ENCODE data around the gene LIN52.
A peak's percentile ranks its signal among the peaks of the same experiment; 100 is the strongest.
"Not testable (repeated sequence)": the region's sequence is repeated elsewhere in the genome, so short reads cannot be mapped to it uniquely, and the experiment has no call there.

Gene LIN52

DNA sequence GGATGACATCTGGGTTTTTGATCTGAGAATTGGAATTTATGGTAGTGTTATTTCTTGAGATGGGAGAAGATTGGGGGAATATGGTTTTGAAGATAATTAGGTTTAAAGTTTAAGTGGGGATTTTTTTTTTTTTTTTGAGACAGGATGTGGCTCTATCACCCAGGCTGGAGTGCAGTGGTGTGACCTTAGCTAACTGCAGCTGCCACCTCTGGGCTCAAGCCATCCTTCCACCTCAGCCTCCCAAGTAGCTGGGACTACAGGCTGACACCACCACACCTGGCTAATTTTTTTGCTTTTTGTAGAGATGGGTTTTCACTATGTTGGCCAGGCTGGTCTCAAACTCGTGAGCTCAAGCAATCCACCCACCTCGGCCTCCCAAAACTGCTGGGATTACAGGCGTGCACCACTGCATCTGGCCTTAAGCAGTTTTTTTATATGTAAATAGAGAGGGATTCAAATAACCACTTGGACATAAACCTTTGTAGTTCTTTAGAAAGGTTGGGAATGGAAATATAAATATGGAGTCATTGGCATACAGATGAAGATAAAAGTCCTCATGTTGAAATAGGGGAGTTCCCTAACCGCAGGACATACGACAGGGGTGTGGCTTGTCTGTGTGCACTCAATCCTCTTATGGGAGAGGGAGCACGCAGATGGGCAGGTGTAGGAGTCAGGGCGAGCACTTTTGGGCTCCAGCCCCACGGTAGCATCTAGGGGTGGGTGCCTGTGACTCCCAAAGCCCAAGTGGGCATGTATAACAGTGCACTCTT lies 4.7 kb downstream of the LIN52 start:
- FAIRE-seq: no peak
- DNase-seq (ENCODE audit: insufficient read length, low spot score): no peak

DNA sequence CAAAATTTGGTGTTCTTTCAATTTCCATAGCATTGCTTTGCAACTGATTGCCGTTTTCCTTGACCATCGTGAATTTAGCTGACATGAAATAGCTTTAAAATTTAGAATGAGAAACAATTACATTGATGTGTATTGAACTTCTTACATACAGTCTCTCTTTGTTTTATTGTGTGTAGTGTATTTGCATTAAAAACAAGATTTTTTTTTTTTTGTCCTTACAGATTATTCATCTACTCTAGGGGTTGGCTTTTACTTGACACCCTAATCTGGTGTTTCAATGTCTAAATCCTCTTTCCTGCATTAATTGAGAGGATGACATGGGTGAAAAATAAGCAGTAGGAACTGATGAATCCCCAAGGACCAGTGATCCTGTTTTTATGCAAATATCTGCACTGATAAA lies 20.6 kb downstream of the LIN52 start:
- DNase-seq (ENCODE audit: insufficient read length, low spot score): no peak
- no peak for FAIRE-seq

- no peak for DNase-seq (ENCODE audit: insufficient read length, low spot score)
- no peak for FAIRE-seq
Measured at GRCh38 chr14:74109369-74109768, 24.6 kb downstream of the LIN52 start.

GRCh38 chr14:74111395-74112216 lies 26.9 kb downstream of the LIN52 start:
- DNase-seq (ENCODE audit: insufficient read length, low spot score): peak; percentile 88
- FAIRE-seq: not testable (repeated sequence)

- FAIRE-seq; DNase-seq (ENCODE audit: insufficient read length, low spot score): not testable (repeated sequence)
Measured at GRCh38 chr14:74125487-74125886, 40.7 kb downstream of the LIN52 start.

- DNase-seq (ENCODE audit: insufficient read length, low spot score) (no peak), FAIRE-seq (peak; percentile 59)
Measured at GRCh38 chr14:74126315-74127013, 41.7 kb downstream of the LIN52 start.

DNA sequence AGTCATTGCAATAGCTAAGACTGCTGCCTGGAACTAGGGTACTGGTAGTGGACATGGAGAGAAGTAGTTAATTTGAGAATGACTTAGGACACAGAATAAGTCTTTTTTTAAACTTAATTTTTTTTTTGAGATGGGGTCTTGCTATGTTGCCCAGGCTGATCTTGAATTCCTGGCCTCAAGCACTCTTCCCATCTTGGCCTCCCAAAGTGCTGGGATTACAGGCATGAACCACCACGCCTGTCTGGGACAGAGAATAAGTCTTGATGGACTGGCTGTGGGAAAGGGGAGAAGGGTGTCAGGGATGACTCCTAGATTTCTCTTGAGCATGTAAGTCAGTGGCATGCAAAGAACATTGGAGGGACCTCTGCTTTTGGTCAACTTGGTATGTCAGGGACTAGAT lies 42.9 kb downstream of the LIN52 start:
- no peak for FAIRE-seq
- DNase-seq (ENCODE audit: insufficient read length, low spot score): no peak

GRCh38 chr14:74133833-74134481 lies 49.2 kb downstream of the LIN52 start:
- DNase-seq (ENCODE audit: insufficient read length, low spot score) (no peak), FAIRE-seq (peak; percentile 87)

DNA sequence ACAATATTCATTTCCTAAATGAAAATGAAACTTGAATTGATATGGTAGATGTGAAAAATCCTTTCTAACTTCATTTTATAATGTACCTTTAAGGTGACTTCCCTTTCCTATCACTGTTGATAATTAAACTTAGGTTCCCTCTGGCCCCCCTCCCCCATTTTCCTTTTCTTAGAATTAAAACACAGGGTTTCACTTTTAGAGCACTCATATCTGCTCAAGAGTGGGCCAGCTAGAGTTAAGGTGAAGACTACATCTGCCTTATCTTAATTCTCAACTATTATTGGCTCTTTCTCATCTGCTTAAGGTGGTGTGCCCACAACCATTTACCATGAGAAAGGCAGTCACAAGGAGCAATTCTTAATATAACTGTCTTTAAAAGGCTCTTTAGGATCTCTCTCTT lies 49.7 kb downstream of the LIN52 start:
- FAIRE-seq (peak; percentile 51), DNase-seq (ENCODE audit: insufficient read length, low spot score) (no peak)

DNA sequence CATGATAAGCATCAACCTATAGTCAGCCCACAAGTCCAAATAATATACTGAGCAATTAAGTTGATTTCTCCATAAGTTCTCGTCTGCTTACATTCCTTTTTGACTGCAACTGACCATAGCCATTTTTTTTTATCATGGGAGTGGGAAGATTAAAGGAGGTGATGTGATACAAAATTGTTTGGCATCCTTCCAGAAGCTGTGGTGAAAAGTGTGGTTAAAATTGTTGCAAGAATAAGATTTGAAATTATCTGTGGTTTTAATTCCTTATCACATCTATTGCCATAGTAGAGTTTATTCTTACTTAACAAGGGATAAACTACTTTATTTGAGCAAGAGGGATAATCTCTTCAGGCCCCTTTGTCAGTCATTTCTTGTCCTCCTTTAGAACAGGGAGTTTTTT lies 50.7 kb downstream of the LIN52 start:
- no peak for DNase-seq (ENCODE audit: insufficient read length, low spot score)
- no peak for FAIRE-seq

GRCh38 chr14:74140374-74140850 lies 55.7 kb downstream of the LIN52 start:
- DNase-seq (ENCODE audit: insufficient read length, low spot score): no peak
- peak; percentile 38 for FAIRE-seq

GRCh38 chr14:74141703-74142102 lies 56.9 kb downstream of the LIN52 start:
- DNase-seq (ENCODE audit: insufficient read length, low spot score) (no peak), FAIRE-seq (peak; percentile 40)

DNA sequence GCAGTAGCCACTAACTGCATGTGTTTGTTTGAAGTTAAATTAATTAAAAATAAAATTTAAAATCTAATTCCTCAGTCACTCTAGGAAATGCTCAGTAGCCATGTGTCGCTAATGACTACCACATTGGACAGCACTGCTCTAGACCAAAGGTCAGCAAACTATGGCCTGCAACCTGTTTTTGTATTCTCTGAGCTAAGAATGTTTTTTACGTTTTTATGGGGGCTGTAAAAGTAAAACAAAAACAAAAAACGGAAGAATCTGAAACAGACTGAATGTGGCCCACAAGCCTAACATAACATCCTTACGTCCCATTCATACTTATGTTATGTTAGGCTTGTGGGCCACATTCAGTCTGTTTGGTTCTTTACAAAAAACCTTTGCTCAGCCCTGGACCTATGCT lies 57.8 kb downstream of the LIN52 start:
- DNase-seq (ENCODE audit: insufficient read length, low spot score) (no peak), FAIRE-seq (peak; percentile 87)

GRCh38 chr14:74144789-74145188 lies 60.0 kb downstream of the LIN52 start:
- peak; percentile 81 for FAIRE-seq
- no peak for DNase-seq (ENCODE audit: insufficient read length, low spot score)

DNA sequence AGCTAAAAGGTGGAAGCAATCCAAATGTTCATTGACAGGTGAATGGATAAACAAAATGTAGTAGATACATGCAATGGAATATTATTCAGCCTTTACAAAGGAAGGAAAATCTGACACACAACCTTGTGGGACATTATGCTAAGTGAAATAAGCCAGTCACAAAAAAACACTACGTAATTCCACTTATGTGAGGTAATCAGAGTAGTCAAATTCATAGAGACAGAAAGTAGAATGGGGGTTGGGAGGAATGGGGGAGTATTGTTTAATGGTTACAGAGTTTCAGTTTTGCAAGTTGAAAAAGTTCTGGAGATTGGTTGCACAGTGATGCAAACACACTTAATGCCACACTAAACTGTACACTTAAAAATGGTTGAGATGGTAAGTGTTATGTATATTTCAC lies 62.8 kb downstream of the LIN52 start:
- DNase-seq (ENCODE audit: insufficient read length, low spot score) (no peak), FAIRE-seq (peak; percentile 86)

DNA sequence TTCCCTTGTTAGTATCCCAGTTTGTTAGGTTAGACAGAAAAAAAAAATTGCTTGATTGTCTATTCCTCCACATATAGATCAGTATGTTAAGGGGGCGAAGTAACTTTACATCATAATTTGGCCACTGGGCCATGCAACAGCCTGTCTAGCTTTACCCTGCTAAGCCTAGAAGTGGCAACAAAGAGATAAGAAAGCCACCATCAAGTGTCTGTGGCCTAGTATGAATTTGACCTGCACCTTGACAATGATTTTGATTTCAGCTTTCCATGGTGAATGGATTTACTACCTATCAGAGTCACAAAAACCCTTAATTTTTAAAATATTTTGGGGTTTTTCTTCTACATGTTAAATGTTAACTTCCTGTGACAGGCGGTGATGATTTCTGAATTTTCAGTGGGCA lies 63.9 kb downstream of the LIN52 start:
- FAIRE-seq (no peak), DNase-seq (ENCODE audit: insufficient read length, low spot score) (no peak)

DNA sequence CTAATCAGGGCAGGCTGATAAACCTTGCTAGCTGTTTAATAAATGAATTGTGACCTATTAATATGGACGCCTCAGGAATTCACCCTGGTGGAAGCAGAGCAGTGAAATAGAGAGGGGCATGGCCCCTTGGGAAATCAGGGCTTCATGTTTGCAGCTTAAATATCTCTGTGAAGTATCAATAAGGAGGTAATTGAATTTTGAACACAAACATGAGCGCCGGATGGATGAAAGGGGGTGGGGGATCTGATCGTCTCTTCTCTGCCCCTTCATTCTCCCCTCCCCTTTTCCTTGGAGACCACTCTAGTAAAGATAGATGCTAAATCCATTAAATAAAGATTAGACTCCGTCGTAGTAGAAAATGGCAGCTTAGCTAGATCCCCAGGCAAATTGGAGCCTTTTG lies 70.5 kb downstream of the LIN52 start:
- DNase-seq (ENCODE audit: insufficient read length, low spot score): no peak
- no peak for FAIRE-seq

GRCh38 chr14:74155749-74156148 lies 71.0 kb downstream of the LIN52 start:
- DNase-seq (ENCODE audit: insufficient read length, low spot score) (no peak), FAIRE-seq (no peak)

- FAIRE-seq (no peak), DNase-seq (ENCODE audit: insufficient read length, low spot score) (no peak)
Measured at GRCh38 chr14:74160763-74161162, 76.0 kb downstream of the LIN52 start.

- DNase-seq (ENCODE audit: insufficient read length, low spot score) (no peak), FAIRE-seq (peak; percentile 23)
Measured at GRCh38 chr14:74161526-74162158, 76.9 kb downstream of the LIN52 start.

All from HTR-8/SVneo (cell line).